Stimulated activated naive CD8-positive, alpha-beta T cell treated with anti-CD3 and anti-CD28 coated beads, Interleukin-15, amount 100 ng/mL, for 72 hours (primary cell): Measurements from ENCODE around the gene HSPB7.
"Not testable (repeated sequence)": the region's sequence is repeated elsewhere in the genome, so short reads cannot be mapped to it uniquely, and the experiment has no call there.

Experiments used
- ATAC-seq: fragments of 150-1000 bp; cut with Tn5 transposase; 2 replicates; pipeline ENCODE4 v1.10.0; 2021; ENCODE audit warnings: mild to moderate bottlenecking, moderate library complexity
- DNase-seq, 2 donors: peaks; one replicate each; pipeline ENCODE4 v3.0.0; 2021 to 2022
- H3K27ac Mint-ChIP-seq, 2 donors: one replicate each; pipeline ENCODE4 v1.8.0; 2022; ENCODE audit warnings: mild to moderate bottlenecking in 2 of 2, mixed read lengths in 2 of 2, moderate library complexity in 2 of 2
- H3K27me3 Mint-ChIP-seq: one replicate; pipeline ENCODE4 v1.8.0; 2022; ENCODE audit warnings: mixed read lengths
- H3K4me1 Mint-ChIP-seq: one replicate; pipeline ENCODE4 v1.8.0; 2022; ENCODE audit warnings: mild to moderate bottlenecking, mixed read lengths
- H3K4me3 Mint-ChIP-seq, 2 donors: one replicate each; pipeline ENCODE4 v1.8.0; 2022; ENCODE audit warnings: mild to moderate bottlenecking in 2 of 2, mixed read lengths in 2 of 2, moderate library complexity in 1 of 2
- H3K9me3 Mint-ChIP-seq, 2 donors: one replicate each; pipeline ENCODE4 v1.8.0; 2022; ENCODE audit warnings: mixed read lengths in 2 of 2

The HSPB7 gene

DNA sequence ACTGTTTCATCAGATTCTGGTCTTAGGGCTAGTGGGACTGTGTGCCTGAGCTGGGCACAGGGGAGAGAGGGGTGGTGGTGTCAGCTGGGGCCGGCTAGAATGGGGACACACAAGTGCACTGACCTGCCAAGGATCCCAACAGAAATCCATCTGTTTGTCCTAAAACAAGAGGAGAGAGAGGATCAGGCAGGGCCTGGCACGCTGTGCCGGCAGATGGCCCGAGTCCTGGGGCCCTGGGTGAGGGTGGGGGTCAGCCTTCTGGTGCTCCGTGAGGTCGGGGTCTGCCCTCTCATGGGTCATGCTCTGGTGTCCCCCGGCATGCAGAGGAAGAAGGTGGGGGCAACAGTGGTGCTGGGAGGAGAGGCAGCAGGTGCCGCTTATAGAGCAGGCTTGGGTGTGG lies 22.0 kb upstream of the HSPB7 start:
- not testable (repeated sequence) for H3K27me3 Mint-ChIP-seq, H3K27ac Mint-ChIP-seq, DNase-seq, H3K9me3 Mint-ChIP-seq, H3K4me3 Mint-ChIP-seq, H3K4me1 Mint-ChIP-seq, ATAC-seq

GRCh38 chr1:16038620-16038912 lies 20.7 kb upstream of the HSPB7 start:
- no peaks in the 10 kb centered on the region for H3K4me1 Mint-ChIP-seq
- no peak overlapping the region for H3K4me3 Mint-ChIP-seq
- no peak for ATAC-seq
- H3K9me3 Mint-ChIP-seq, result no peaks in the 10 kb centered on the region
- no peaks in the 10 kb centered on the region for H3K27me3 Mint-ChIP-seq
- H3K27ac Mint-ChIP-seq, result no peak overlapping the region
- no peak for DNase-seq

GRCh38 chr1:16036461-16036860 lies 18.6 kb upstream of the HSPB7 start:
- DNase-seq, H3K9me3 Mint-ChIP-seq, H3K27me3 Mint-ChIP-seq, ATAC-seq, H3K4me1 Mint-ChIP-seq, H3K27ac Mint-ChIP-seq, H3K4me3 Mint-ChIP-seq: not testable (repeated sequence)

DNA sequence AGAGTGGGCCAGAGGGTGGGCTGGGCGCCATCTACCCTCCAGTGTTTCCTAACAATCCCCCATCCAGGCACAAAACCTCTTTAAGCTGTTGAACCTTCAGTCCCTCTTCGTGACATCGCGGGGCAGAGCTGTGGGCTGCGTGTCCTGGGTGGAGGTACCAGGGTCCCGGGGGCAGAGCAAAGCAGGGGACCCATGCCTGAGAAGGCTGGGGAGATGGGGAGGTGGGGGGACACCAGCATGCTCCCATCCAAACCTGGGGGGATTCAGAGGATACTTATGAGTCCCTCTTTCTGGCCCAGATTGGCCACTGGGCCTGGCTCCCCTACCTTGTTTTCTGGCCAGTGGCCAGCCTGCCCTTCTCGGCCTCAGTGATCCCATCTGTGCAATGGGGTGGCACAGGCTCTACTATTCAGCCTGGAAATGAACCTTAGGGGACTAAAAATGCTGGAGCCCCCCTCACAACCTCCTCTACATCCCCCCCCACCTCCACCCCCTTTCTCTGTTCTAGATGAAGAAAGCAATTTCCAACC lies 15.3 kb upstream of the HSPB7 start:
- Mint-ChIP-seq H3K27ac (peak overlapping the region in 1 of 2 donors; percentile 59), H3K4me1 (peaks cover 13% of the 10 kb centered on the region), H3K27me3 (peaks cover 33% of the 10 kb centered on the region)
- not testable (repeated sequence) for H3K4me3 Mint-ChIP-seq, DNase-seq, ATAC-seq, H3K9me3 Mint-ChIP-seq

GRCh38 chr1:16032388-16033102 lies 14.7 kb upstream of the HSPB7 start:
- DNase-seq (peak; percentile 71 to 77), ATAC-seq (peak; percentile 76)
- Mint-ChIP-seq H3K4me3 (no peak overlapping the region), H3K4me1 (peaks cover 18% of the 10 kb centered on the region), H3K9me3 (no peaks in the 10 kb centered on the region), H3K27ac (peak overlapping the region in 1 of 2 donors; percentile 59), H3K27me3 (peaks cover 39% of the 10 kb centered on the region)

- Mint-ChIP-seq H3K4me1 (peaks cover 27% of the 10 kb centered on the region), H3K27me3 (peaks cover 47% of the 10 kb centered on the region), H3K27ac (no peak overlapping the region), H3K4me3 (no peak overlapping the region), H3K9me3 (no peaks in the 10 kb centered on the region)
- DNase-seq (no peak), ATAC-seq (no peak)
These were observed 13.7 kb upstream of the HSPB7 start for GRCh38 chr1:16031551-16031950.

DNA sequence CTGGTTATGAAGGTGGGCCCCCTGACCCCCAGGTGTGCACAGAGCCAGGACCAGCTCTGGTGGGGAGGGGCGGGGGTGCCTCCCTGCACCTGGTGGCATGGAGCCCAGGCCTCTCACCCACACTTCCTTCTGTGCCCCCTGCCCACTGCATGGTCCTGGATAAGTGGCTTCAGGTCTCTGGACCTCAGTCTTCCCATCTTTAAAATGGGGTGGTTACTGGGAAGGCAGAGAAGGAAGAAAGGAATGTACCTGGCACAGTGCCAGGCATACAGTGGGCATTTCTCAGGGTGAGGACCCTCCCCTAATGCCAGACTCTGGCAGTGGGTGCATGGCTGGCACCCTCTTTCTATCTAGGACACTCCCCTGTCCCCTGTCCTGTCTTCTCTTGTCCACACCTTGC lies 11.4 kb upstream of the HSPB7 start:
- peaks cover 47% of the 10 kb centered on the region for H3K27me3 Mint-ChIP-seq
- no peak overlapping the region for H3K4me3 Mint-ChIP-seq
- DNase-seq, result no peak
- ATAC-seq, result no peak
- H3K9me3 Mint-ChIP-seq, result no peaks in the 10 kb centered on the region
- no peak overlapping the region for H3K27ac Mint-ChIP-seq
- H3K4me1 Mint-ChIP-seq, result peaks cover 27% of the 10 kb centered on the region

GRCh38 chr1:16029003-16029268 lies 11.1 kb upstream of the HSPB7 start:
- not testable (repeated sequence) for H3K4me3 Mint-ChIP-seq, DNase-seq, H3K9me3 Mint-ChIP-seq, ATAC-seq, H3K27ac Mint-ChIP-seq
- Mint-ChIP-seq H3K4me1 (peaks cover 27% of the 10 kb centered on the region), H3K27me3 (peaks cover 47% of the 10 kb centered on the region)

GRCh38 chr1:16028237-16029002 lies 10.6 kb upstream of the HSPB7 start:
- peaks cover 47% of the 10 kb centered on the region for H3K27me3 Mint-ChIP-seq
- no peak overlapping the region for H3K4me3 Mint-ChIP-seq
- H3K9me3 Mint-ChIP-seq, result no peaks in the 10 kb centered on the region
- no peak for DNase-seq
- H3K4me1 Mint-ChIP-seq, result peaks cover 27% of the 10 kb centered on the region
- H3K27ac Mint-ChIP-seq, result peak overlapping the region in 1 of 2 donors; percentile 48
- no peak for ATAC-seq

DNA sequence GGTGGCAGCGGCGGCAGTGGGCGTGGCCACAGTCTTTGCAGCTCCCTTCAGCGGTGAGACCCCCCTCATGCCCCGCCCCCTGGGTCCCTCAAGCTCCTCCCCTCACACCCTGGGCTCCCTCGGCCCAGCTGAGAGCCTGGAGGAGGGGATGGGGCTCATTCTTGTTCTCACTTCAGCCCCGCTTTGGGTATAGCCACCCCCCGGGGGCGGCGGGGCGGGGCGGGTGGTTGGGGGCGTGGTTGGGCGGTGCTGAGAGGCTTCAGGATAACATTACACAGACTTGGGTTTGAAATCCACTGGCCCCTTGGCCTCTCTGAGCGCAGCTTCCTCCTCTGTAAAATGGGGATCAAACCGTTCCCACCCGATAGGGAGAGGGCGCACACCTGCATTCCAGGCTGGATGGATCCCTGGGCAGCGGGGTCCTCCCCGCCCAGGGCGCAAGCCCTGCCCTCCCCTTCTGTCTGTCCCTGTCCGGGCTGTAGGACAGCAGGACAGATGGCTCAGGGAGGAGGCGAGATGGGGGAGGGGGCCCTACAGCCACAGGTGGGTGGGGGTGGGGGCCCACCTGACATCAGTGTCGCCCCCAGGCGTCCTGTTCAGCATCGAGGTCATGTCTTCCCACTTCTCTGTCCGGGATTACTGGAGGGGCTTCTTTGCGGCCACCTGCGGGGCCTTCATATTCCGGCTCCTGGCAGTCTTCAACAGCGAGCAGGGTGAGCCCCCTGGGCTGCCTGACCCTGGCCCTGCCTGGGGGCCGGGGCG lies 9.1 kb upstream of the HSPB7 start:
- ATAC-seq (peak; percentile 26), DNase-seq (no peak)
- Mint-ChIP-seq H3K27ac (no peak overlapping the region), H3K4me3 (peak overlapping the region; percentile 12 to 68), H3K4me1 (peaks cover 21% of the 10 kb centered on the region), H3K27me3 (peaks cover 40% of the 10 kb centered on the region), H3K9me3 (no peaks in the 10 kb centered on the region)

GRCh38 chr1:16026302-16026701 lies 8.5 kb upstream of the HSPB7 start:
- Mint-ChIP-seq H3K4me1 (peaks cover 21% of the 10 kb centered on the region), H3K27me3 (peaks cover 46% of the 10 kb centered on the region)
- not testable (repeated sequence) for H3K9me3 Mint-ChIP-seq, DNase-seq, H3K27ac Mint-ChIP-seq, H3K4me3 Mint-ChIP-seq, ATAC-seq

DNA sequence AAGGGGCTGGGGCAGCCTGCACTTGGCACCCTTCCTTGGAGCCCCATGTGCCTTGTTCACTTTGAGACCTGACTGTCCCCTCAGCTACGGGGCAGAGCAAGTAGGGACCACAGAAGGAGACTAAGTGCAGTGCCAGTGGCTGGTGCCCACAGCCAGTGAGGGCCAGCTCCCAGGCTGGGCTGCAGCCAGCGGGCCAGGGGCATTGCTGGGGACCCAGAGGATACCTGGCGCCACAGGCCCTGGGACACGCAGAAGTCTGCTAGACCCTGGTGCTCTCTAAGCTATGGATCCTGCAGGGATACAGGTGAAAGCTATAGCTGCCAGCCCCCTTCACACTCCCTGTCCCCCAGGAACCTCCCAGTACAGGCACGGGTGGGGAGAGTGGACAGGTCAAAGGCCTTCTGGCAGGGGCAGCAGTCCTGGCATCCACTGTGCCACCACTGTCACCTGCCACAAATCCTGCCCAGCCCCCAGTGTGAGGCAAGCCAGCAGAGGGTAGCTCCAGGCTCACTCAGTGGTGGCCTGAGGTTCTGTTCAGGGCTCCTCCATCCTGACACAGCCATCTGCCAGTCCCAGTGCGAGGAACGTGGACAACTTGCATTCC lies 5.3 kb upstream of the HSPB7 start:
- ATAC-seq (no peak), DNase-seq (no peak)
- Mint-ChIP-seq H3K4me1 (peaks cover 14% of the 10 kb centered on the region), H3K27me3 (peaks cover 22% of the 10 kb centered on the region), H3K9me3 (no peaks in the 10 kb centered on the region), H3K27ac (no peak overlapping the region), H3K4me3 (no peak overlapping the region)

GRCh38 chr1:16022393-16022792 lies 4.5 kb upstream of the HSPB7 start:
- ATAC-seq (no peak), DNase-seq (no peak)
- H3K4me3 Mint-ChIP-seq, result no peak overlapping the region
- H3K27ac Mint-ChIP-seq, result no peak overlapping the region
- peaks cover 8% of the 10 kb centered on the region for H3K4me1 Mint-ChIP-seq
- H3K27me3 Mint-ChIP-seq, result peaks cover 14% of the 10 kb centered on the region
- no peaks in the 10 kb centered on the region for H3K9me3 Mint-ChIP-seq

GRCh38 chr1:16021681-16022080 lies 3.8 kb upstream of the HSPB7 start, which contains the start of gene CLCNKA:
Gene CLCNKA, plus strand, starts transcription at chr1:16022036. Its CDS starts 584 bp downstream, at chr1:16022620.
- ATAC-seq (no peak), DNase-seq (no peak)
- Mint-ChIP-seq H3K4me3 (no peak within 1 kb of the TSS), H3K4me1 (peaks cover under 1% of the 10 kb centered on the region), H3K27me3 (peaks cover 8% of the 10 kb centered on the region), H3K27ac (peak within 1 kb of the TSS; percentile 28 to 42), H3K9me3 (no peaks in the 10 kb centered on the region)

DNA sequence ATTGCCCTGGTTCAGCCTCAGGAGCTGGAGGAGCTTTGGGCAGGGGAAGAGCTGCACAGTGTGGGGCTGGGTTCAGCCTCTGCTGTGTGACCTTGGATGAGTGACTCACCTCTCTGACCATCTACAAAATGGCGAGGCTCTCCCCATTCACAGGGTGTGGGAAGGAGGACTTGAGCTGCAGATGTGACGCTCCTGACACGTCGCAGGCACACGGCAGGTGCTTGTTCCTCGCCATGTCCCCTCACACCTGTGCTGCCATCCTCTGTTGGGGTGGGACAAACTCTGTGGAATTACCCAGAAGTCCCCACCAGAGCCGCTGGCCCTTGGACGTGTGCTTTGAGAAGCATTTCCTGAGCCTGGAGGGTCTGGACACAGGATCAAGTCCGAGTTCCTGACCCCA lies 3.0 kb upstream of the HSPB7 start:
- H3K4me3 Mint-ChIP-seq, H3K27ac Mint-ChIP-seq, ATAC-seq, H3K27me3 Mint-ChIP-seq, H3K9me3 Mint-ChIP-seq, H3K4me1 Mint-ChIP-seq, DNase-seq: not testable (repeated sequence)
